ENCODE results near the gene TRIM37. TPM values are rescaled to one million over a fixed set of nuclear protein-coding genes. Genes with fewer than 3 reads are reported as not detected.

The TRIM37 gene
- 115 TPM for total RNA-seq

GRCh38 chr17:59106463-59107305 is at the start of gene TRIM37:
Gene TRIM37, minus strand, starts transcription at chr17:59106880. Its CDS starts 419 bp downstream, at chr17:59106461.

GRCh38 chr17:59155439-59156177 is 48.9 kb upstream of the TRIM37 start, which contains the start of gene PRR11:
Gene PRR11, plus strand, starts transcription at chr17:59155746. Its CDS starts 14,007 bp downstream, at chr17:59169753.

GRCh38 chr17:59154721-59155438 is 48.2 kb upstream of the TRIM37 start, which contains the start of gene SKA2:
Gene SKA2, minus strand, starts transcription at chr17:59155186. Its CDS starts 23 bp downstream, at chr17:59155163.

Small RNA genes lying within 50 kb of the gene (small RNA-seq; reads per million reads assigned to genes)
- gene MIR301A: 15.4 reads per million, percentile 94 among the genes with 10 or more reads in this experiment
- gene MIR454: 144 reads per million, percentile 97 among the genes with 10 or more reads in this experiment
- not detected for gene RN7SL716P
- gene RNU2-58P: 2.5 reads per million, percentile 88 among the genes with 10 or more reads in this experiment

Other genes starting within 250 kb of the TRIM37 start
- 139 TPM for gene SKA2, start 48.3 kb upstream of the TRIM37 start, total RNA-seq
- 2.5 TPM for gene PRR11, start 48.9 kb upstream of the TRIM37 start, total RNA-seq
- 30.4 TPM for gene SMG8, start 103.2 kb upstream of the TRIM37 start, total RNA-seq
- 51.7 TPM for gene GDPD1, start 113.6 kb upstream of the TRIM37 start, total RNA-seq
- 21.0 TPM for gene YPEL2, start 224.8 kb upstream of the TRIM37 start, total RNA-seq